Measurements from ENCODE around the gene SERPINE1. TPM values are rescaled to one million over a fixed set of nuclear protein-coding genes. Genes with fewer than 3 reads are reported as not detected.

SERPINE1 gene
- total RNA-seq, 4 donors from 2014 or later = 36.4 to 861 (median 118) TPM

GRCh38 chr7:101134399-101134980 lies 7.6 kb downstream of the SERPINE1 start:
- no peak for DNase-seq (ENCODE audit: low spot score)
- no peak for ATAC-seq (ENCODE audit: low FRiP score)
- TF ChIP-seq CTCF (IDR thresholded peaks at IDR 0.05) = no peak

GRCh38 chr7:101137651-101138212 lies 10.8 kb downstream of the SERPINE1 start:
- no peak for TF ChIP-seq CTCF (IDR thresholded peaks at IDR 0.05)
- peak; percentile 13 for ATAC-seq (ENCODE audit: low FRiP score)

DNA sequence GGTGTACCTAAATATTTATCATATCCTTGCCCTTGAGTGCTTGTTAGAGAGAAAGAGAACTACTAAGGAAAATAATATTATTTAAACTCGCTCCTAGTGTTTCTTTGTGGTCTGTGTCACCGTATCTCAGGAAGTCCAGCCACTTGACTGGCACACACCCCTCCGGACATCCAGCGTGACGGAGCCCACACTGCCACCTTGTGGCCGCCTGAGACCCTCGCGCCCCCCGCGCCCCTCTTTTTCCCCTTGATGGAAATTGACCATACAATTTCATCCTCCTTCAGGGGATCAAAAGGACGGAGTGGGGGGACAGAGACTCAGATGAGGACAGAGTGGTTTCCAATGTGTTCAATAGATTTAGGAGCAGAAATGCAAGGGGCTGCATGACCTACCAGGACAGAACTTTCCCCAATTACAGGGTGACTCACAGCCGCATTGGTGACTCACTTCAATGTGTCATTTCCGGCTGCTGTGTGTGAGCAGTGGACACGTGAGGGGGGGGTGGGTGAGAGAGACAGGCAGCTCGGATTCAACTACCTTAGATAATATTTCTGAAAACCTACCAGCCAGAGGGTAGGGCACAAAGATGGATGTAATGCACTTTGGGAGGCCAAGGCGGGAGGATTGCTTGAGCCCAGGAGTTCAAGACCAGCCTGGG lies 11.4 kb downstream of the SERPINE1 start:
- DNase-seq (ENCODE audit: low spot score) (peak; percentile 88), ATAC-seq (ENCODE audit: low FRiP score) (peak; percentile 81)
- TF ChIP-seq CTCF (IDR thresholded peaks at IDR 0.05) = peak in 2 of 3 donors; percentile 45 to 60

More at GRCh38 chr7:101137651-101138212, 10.8 kb downstream of the SERPINE1 start:
- no peak for DNase-seq (ENCODE audit: low spot score)

DNA sequence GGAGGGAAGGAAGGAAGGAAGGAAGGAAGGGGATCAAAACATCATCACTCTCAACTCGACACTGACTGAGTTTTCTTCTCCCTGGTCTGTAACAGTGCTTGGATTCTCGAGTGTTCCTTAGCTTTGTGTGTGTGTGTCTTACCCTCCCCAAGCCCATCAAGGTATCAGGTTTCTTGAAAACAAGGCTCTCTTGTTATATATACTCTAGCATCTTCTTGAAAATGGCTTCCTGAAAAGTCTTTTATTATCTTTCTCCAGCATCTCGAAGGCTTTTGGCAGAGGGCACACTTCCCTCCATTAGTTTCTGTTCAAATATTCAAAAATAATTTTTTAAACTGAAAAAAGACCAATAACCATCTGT lies 13.4 kb downstream of the SERPINE1 start:
- ATAC-seq (ENCODE audit: low FRiP score) (no peak), DNase-seq (ENCODE audit: low spot score) (no peak)
- TF ChIP-seq CTCF (IDR thresholded peaks at IDR 0.05) = no peak

DNA sequence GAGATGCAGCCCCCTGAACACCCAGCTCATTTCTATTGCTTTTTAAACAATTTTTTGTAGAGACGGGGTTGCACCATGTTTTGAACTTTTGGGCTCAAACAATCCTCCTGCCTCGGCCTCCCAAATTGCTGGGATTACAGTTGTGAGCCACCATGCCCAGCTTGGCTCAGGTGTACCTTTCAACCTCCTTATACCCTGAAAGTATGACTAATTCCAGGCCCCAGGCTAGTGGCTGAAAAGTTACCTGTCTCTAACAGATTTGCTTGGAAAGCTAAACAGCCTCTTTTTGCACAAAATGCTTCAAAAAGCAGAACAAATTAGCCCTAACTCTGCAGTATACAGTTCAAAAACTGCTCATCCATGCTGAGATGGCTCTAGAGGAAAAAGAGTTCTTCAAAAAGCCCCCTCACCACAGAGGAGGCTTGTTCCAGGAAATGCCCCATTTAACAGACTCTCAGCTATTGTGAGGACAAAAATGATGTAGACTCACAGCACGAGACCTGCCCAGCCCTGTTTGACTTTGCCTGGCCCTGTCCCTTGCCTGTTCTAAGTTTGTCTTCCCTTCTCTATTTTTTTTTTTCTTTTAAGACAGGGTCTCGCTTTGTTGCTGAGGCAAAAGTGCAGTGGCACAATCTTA lies 14.0 kb downstream of the SERPINE1 start:
- DNase-seq (ENCODE audit: low spot score) = no peak
- TF ChIP-seq CTCF (IDR thresholded peaks at IDR 0.05) = no peak
- ATAC-seq (ENCODE audit: low FRiP score) = no peak

DNA sequence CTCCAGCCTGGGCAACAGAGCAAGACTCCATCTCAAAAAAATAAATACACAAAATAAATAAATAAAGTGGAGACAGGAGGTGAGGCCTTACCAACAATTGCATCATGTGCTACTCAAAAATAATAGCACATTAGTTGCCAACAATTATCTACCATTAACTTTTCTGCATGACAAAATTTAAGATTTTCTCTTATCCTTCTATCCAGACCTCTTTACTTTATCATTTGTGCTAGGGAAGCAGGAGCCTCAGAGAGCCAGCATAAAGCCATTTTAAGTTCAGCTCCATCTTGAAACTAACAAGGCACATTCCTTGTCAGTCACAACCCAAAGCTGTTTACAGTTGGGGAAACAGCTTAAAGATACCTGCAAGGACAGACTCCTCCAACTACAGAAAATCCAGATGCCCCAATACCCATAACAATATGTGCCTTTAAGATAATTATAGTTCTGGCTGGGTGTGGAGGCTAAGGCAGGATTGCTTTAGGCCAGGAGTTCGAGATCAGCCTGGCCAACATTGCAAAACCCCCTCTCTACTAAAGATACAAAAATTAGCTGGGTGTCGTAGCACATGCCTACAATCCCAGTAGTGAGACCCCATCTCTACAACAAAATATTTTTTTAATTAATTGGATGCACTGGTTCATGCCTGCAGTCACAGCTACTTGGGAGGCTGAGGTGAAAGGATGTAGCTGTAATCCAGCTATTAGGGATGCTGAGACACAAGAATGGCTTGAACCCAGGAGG lies 25.2 kb downstream of the SERPINE1 start:
- DNase-seq (ENCODE audit: low spot score) (no peak), ATAC-seq (ENCODE audit: low FRiP score) (no peak)
- no peak for TF ChIP-seq CTCF (IDR thresholded peaks at IDR 0.05)
